IPS-15b (cell line): ENCODE data around the gene EFHB.
"Not testable (repeated sequence)": the region's sequence is repeated elsewhere in the genome, so short reads cannot be mapped to it uniquely, and the experiment has no call there.

Experiments used
- H3K27me3 ChIP-seq: one replicate; pipeline ENCODE4 v1.6.1; 2013; ENCODE audit warnings: low read length; ENCODE audit not compliant: control insufficient read depth, insufficient read depth
- H3K36me3 ChIP-seq: one replicate; pipeline ENCODE4 v1.6.1; 2013; ENCODE audit warnings: low read length; ENCODE audit not compliant: control insufficient read depth, insufficient read depth
- H3K4me1 ChIP-seq: one replicate; pipeline ENCODE4 v1.6.1; 2013; ENCODE audit warnings: mild to moderate bottlenecking, low read length; ENCODE audit not compliant: control insufficient read depth, insufficient read depth
- H3K4me3 ChIP-seq: one replicate; pipeline ENCODE4 v1.5.1; 2013; ENCODE audit warnings: low read depth, low read length
- H3K9ac ChIP-seq: one replicate; pipeline ENCODE4 v1.6.1; 2013; ENCODE audit warnings: low read depth, mild to moderate bottlenecking, low read length
- H3K9me3 ChIP-seq: one replicate; pipeline ENCODE4 v1.6.1; 2013; ENCODE audit warnings: mild to moderate bottlenecking, low read length; ENCODE audit not compliant: control insufficient read depth, insufficient read depth

Gene EFHB

GRCh38 chr3:19920401-19921080 is 13.5 kb downstream of the EFHB start:
- Histone ChIP-seq H3K9me3 (no peaks in the 10 kb centered on the region), H3K9ac (no peak overlapping the region), H3K4me1 (no peaks in the 10 kb centered on the region), H3K4me3 (no peak overlapping the region), H3K36me3 (no peaks in the 10 kb centered on the region), H3K27me3 (no peaks in the 10 kb centered on the region)

- H3K4me1 ChIP-seq, result no peaks in the 10 kb centered on the region
- H3K9ac ChIP-seq, result no peak overlapping the region
- no peaks in the 10 kb centered on the region for H3K27me3 ChIP-seq
- H3K9me3 ChIP-seq, result no peaks in the 10 kb centered on the region
- no peak overlapping the region for H3K4me3 ChIP-seq
- no peaks in the 10 kb centered on the region for H3K36me3 ChIP-seq
Observed at GRCh38 chr3:19917167-19917566, 16.9 kb downstream of the EFHB start.

GRCh38 chr3:19911452-19911851 is 22.6 kb downstream of the EFHB start:
- no peaks in the 10 kb centered on the region for H3K9me3 ChIP-seq
- no peaks in the 10 kb centered on the region for H3K4me1 ChIP-seq
- no peak overlapping the region for H3K4me3 ChIP-seq
- no peaks in the 10 kb centered on the region for H3K27me3 ChIP-seq
- H3K9ac ChIP-seq, result no peak overlapping the region
- H3K36me3 ChIP-seq, result no peaks in the 10 kb centered on the region

- H3K27me3 ChIP-seq, result no peaks in the 10 kb centered on the region
- H3K4me1 ChIP-seq, result no peaks in the 10 kb centered on the region
- H3K4me3 ChIP-seq, result no peak overlapping the region
- H3K9ac ChIP-seq, result no peak overlapping the region
- no peaks in the 10 kb centered on the region for H3K9me3 ChIP-seq
- H3K36me3 ChIP-seq, result no peaks in the 10 kb centered on the region
Observed at GRCh38 chr3:19907523-19907922, 26.5 kb downstream of the EFHB start.

GRCh38 chr3:19903649-19904048 is 30.4 kb downstream of the EFHB start:
- no peaks in the 10 kb centered on the region for H3K27me3 ChIP-seq
- no peaks in the 10 kb centered on the region for H3K36me3 ChIP-seq
- H3K9ac ChIP-seq, result no peak overlapping the region
- no peak overlapping the region for H3K4me3 ChIP-seq
- H3K4me1 ChIP-seq, result no peaks in the 10 kb centered on the region
- H3K9me3 ChIP-seq, result no peaks in the 10 kb centered on the region

- no peaks in the 10 kb centered on the region for H3K9me3 ChIP-seq
- no peaks in the 10 kb centered on the region for H3K27me3 ChIP-seq
- H3K4me1 ChIP-seq, result no peaks in the 10 kb centered on the region
- H3K36me3 ChIP-seq, result no peaks in the 10 kb centered on the region
- no peak overlapping the region for H3K9ac ChIP-seq
- no peak overlapping the region for H3K4me3 ChIP-seq
Observed at GRCh38 chr3:19901918-19902317, 32.1 kb downstream of the EFHB start.

- no peaks in the 10 kb centered on the region for H3K27me3 ChIP-seq
- H3K9me3 ChIP-seq, result no peaks in the 10 kb centered on the region
- H3K4me3 ChIP-seq, result no peak overlapping the region
- no peaks in the 10 kb centered on the region for H3K36me3 ChIP-seq
- no peak overlapping the region for H3K9ac ChIP-seq
- H3K4me1 ChIP-seq, result no peaks in the 10 kb centered on the region
Observed at GRCh38 chr3:19901337-19901736, 32.7 kb downstream of the EFHB start.

- H3K9me3 ChIP-seq, H3K27me3 ChIP-seq: not testable (repeated sequence)
Observed at GRCh38 chr3:19899833-19900232, 34.2 kb downstream of the EFHB start.

GRCh38 chr3:19899264-19899663 is 34.8 kb downstream of the EFHB start:
- no peak overlapping the region for H3K9ac ChIP-seq
- H3K27me3 ChIP-seq, result no peaks in the 10 kb centered on the region
- no peaks in the 10 kb centered on the region for H3K36me3 ChIP-seq
- H3K4me1 ChIP-seq, result no peaks in the 10 kb centered on the region
- no peak overlapping the region for H3K4me3 ChIP-seq
- no peaks in the 10 kb centered on the region for H3K9me3 ChIP-seq

More at GRCh38 chr3:19899833-19900232, 34.2 kb downstream of the EFHB start:
- H3K9ac ChIP-seq, H3K4me1 ChIP-seq, H3K4me3 ChIP-seq, H3K36me3 ChIP-seq: not testable (repeated sequence)

- no peak overlapping the region for H3K4me3 ChIP-seq
- no peaks in the 10 kb centered on the region for H3K27me3 ChIP-seq
- no peaks in the 10 kb centered on the region for H3K4me1 ChIP-seq
Observed at GRCh38 chr3:19898721-19899120, 35.3 kb downstream of the EFHB start.

GRCh38 chr3:19891740-19892139 is 42.3 kb downstream of the EFHB start:
- H3K4me1 ChIP-seq, result peaks cover 6% of the 10 kb centered on the region
- H3K4me3 ChIP-seq, result no peak overlapping the region
- no peaks in the 10 kb centered on the region for H3K36me3 ChIP-seq
- no peak overlapping the region for H3K9ac ChIP-seq
- H3K27me3 ChIP-seq, result no peaks in the 10 kb centered on the region
- no peaks in the 10 kb centered on the region for H3K9me3 ChIP-seq

More at GRCh38 chr3:19898721-19899120, 35.3 kb downstream of the EFHB start:
- H3K9ac ChIP-seq, result no peak overlapping the region
- H3K9me3 ChIP-seq, result no peaks in the 10 kb centered on the region
- no peaks in the 10 kb centered on the region for H3K36me3 ChIP-seq

- H3K36me3 ChIP-seq, result no peaks in the 10 kb centered on the region
- no peaks in the 10 kb centered on the region for H3K27me3 ChIP-seq
- no peak overlapping the region for H3K9ac ChIP-seq
- no peak overlapping the region for H3K4me3 ChIP-seq
- no peaks in the 10 kb centered on the region for H3K9me3 ChIP-seq
- H3K4me1 ChIP-seq, result peaks cover 6% of the 10 kb centered on the region
Observed at GRCh38 chr3:19888428-19889152, 45.4 kb downstream of the EFHB start.
